ENCODE measurements around the gene XPC.

The XPC gene

GRCh38 chr3:14120111-14120920, 58.1 kb downstream of the XPC start:
- no peak overlapping the region for H3K4me3 ChIP-seq (ENCODE audit: low read depth, low read length, poor library complexity, severe bottlenecking)
- H3K9me3 ChIP-seq (ENCODE audit: low read length): no peaks in the 10 kb centered on the region
- no peak overlapping the region for H3K9ac ChIP-seq (ENCODE audit: low read length)
- H3K4me2 ChIP-seq (ENCODE audit: low read length): no peak overlapping the region
- H3K9me2 ChIP-seq (ENCODE audit: low read depth, low read length): no peaks in the 10 kb centered on the region
- peaks cover 19% of the 10 kb centered on the region for H3K4me1 ChIP-seq (ENCODE audit: insufficient read depth, low read length, severe bottlenecking)
- peaks cover 56% of the 10 kb centered on the region for H3K36me3 ChIP-seq (ENCODE audit: insufficient read depth, low read length)
- peaks cover 21% of the 10 kb centered on the region; the same call in 1 of the 2 replicates for H3K79me2 ChIP-seq (ENCODE audit: insufficient read depth, low read length)
- no peak overlapping the region for H2AFZ ChIP-seq (ENCODE audit: low read length)
- TF ChIP-seq EZH2 (IDR thresholded peaks at IDR 0.05; ENCODE audit: borderline replicate concordance, low read length) (no peak), CTCF (IDR thresholded peaks at IDR 0.05; ENCODE audit: low read length) (no peak)
- no peak overlapping the region for H3K27ac ChIP-seq (ENCODE audit: low read depth, low read length, poor library complexity, severe bottlenecking)
- no peaks in the 10 kb centered on the region for H4K20me1 ChIP-seq (ENCODE audit: insufficient read depth, low read length)
- H3F3A ChIP-seq (ENCODE audit: insufficient read depth, low read length): no peaks in the 10 kb centered on the region
- H3K27me3 ChIP-seq (ENCODE audit: insufficient read depth, low read length): no peaks in the 10 kb centered on the region

- Histone ChIP-seq H3F3A (ENCODE audit: insufficient read depth, low read length) (no peaks in the 10 kb centered on the region), H3K9me3 (ENCODE audit: low read length) (no peaks in the 10 kb centered on the region), H2AFZ (ENCODE audit: low read length) (no peak overlapping the region), H3K79me2 (ENCODE audit: insufficient read depth, low read length) (peaks cover 21% of the 10 kb centered on the region; the same call in 1 of the 2 replicates), H3K27me3 (ENCODE audit: insufficient read depth, low read length) (no peaks in the 10 kb centered on the region), H3K27ac (ENCODE audit: low read depth, low read length, poor library complexity, severe bottlenecking) (no peak overlapping the region), H3K9ac (ENCODE audit: low read length) (no peak overlapping the region), H3K4me3 (ENCODE audit: low read depth, low read length, poor library complexity, severe bottlenecking) (no peak overlapping the region), H4K20me1 (ENCODE audit: insufficient read depth, low read length) (no peaks in the 10 kb centered on the region), H3K36me3 (ENCODE audit: insufficient read depth, low read length) (peaks cover 62% of the 10 kb centered on the region), H3K9me2 (ENCODE audit: low read depth, low read length) (no peaks in the 10 kb centered on the region), H3K4me1 (ENCODE audit: insufficient read depth, low read length, severe bottlenecking) (peaks cover 19% of the 10 kb centered on the region), H3K4me2 (ENCODE audit: low read length) (no peak overlapping the region)
- TF ChIP-seq CTCF (IDR thresholded peaks at IDR 0.05; ENCODE audit: low read length) (no peak), EZH2 (IDR thresholded peaks at IDR 0.05; ENCODE audit: borderline replicate concordance, low read length) (no peak)
Measured at GRCh38 chr3:14119651-14120050, 58.8 kb downstream of the XPC start.

DNA sequence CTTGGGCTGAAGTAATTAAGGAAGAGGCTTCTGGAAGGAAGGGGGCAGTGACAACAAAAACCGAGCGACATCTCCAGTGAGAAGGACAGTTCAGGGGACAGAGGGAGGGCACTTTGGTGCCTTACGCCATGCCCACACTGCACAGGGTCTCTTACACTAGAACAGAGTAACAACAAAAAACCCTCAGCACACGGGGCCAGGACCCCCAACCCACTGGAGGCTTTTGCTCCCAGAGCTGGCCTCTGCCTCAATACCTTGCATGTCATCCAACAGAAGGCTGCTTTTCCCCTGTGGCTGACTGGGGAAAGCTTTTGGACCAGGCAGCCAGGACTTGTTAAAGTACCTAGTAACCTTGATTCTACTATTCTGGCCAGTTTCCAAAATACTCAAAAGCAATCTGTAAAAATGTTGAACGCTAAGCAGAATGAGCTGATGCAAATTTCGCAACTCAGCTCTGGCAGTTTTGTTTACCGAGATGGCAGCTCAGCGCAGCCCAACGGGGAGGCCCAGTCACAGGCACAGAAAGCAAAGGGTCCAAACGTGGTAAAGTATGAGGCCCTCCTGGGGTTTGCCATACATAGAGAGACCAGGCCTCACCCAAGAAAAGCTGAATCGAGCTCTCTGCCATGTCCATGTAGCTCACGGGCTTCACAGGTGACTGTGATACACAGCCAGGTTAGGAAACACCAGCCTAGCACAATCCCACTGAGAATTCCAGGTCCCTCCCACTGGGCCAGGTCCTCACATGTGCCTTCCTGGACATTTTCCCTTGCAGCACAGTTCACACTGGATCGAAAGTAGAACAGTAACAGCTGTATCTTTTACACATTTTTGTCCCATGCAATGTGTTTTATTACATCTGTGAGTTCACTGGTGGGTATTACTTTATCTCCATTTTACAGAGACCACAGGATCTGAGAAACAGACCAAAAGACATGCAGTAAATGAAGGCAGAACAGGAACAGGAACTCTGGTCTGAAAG, 59.7 kb downstream of the XPC start:
- Histone ChIP-seq H3K4me2 (ENCODE audit: low read length) (no peak overlapping the region), H3K9me3 (ENCODE audit: low read length) (no peaks in the 10 kb centered on the region), H3K9me2 (ENCODE audit: low read depth, low read length) (no peaks in the 10 kb centered on the region), H3K27me3 (ENCODE audit: insufficient read depth, low read length) (no peaks in the 10 kb centered on the region), H3F3A (ENCODE audit: insufficient read depth, low read length) (no peaks in the 10 kb centered on the region), H3K27ac (ENCODE audit: low read depth, low read length, poor library complexity, severe bottlenecking) (no peak overlapping the region), H3K4me1 (ENCODE audit: insufficient read depth, low read length, severe bottlenecking) (peaks cover 19% of the 10 kb centered on the region), H3K79me2 (ENCODE audit: insufficient read depth, low read length) (peaks cover 16% of the 10 kb centered on the region; the same call in 1 of the 2 replicates), H3K36me3 (ENCODE audit: insufficient read depth, low read length) (peaks cover 72% of the 10 kb centered on the region), H3K4me3 (ENCODE audit: low read depth, low read length, poor library complexity, severe bottlenecking) (no peak overlapping the region), H4K20me1 (ENCODE audit: insufficient read depth, low read length) (no peaks in the 10 kb centered on the region), H2AFZ (ENCODE audit: low read length) (no peak overlapping the region), H3K9ac (ENCODE audit: low read length) (no peak overlapping the region)
- TF ChIP-seq CTCF (IDR thresholded peaks at IDR 0.05; ENCODE audit: low read length) (no peak), EZH2 (IDR thresholded peaks at IDR 0.05; ENCODE audit: borderline replicate concordance, low read length) (no peak)
